Measurements from ENCODE around the gene LSAMP.

Gene LSAMP

GRCh38 chr3:116265976-116266584 lies 179.2 kb downstream of the LSAMP start:
- H3K4me1 ChIP-seq (ENCODE audit: insufficient read depth, low read length), result no peaks in the 10 kb centered on the region
- H3K27ac ChIP-seq (ENCODE audit: low read length), result no peak overlapping the region

GRCh38 chr3:116265320-116265695 lies 180.0 kb downstream of the LSAMP start:
- ATAC-seq (ENCODE audit: insufficient read depth, low read depth), result no peak

More at GRCh38 chr3:116265976-116266584, 179.2 kb downstream of the LSAMP start:
- no peaks in the 10 kb centered on the region for H3K9me3 ChIP-seq (ENCODE audit: insufficient read depth, low read length, severe bottlenecking)
- H3K79me2 ChIP-seq (ENCODE audit: insufficient read depth, low read length), result no peaks in the 10 kb centered on the region
- no peak overlapping the region for H3K4me2 ChIP-seq (ENCODE audit: insufficient read depth, low read length)
- H4K20me1 ChIP-seq (ENCODE audit: insufficient read depth, low read length), result no peaks in the 10 kb centered on the region
- DNase-seq, result no peak
- no peak for ATAC-seq (ENCODE audit: insufficient read depth, low read depth)
- H3K36me3 ChIP-seq (ENCODE audit: insufficient read depth, low read length), result no peaks in the 10 kb centered on the region
- TF ChIP-seq EZH2 (IDR thresholded peaks at IDR 0.05; ENCODE audit: borderline replicate concordance, low read depth, low read length, severe bottlenecking), result no peak
- TF ChIP-seq CTCF (IDR thresholded peaks at IDR 0.05; ENCODE audit: borderline replicate concordance, extremely low read depth, low read length, poor library complexity, severe bottlenecking), result no peak
- H3K4me3 ChIP-seq (ENCODE audit: low read depth in 1 of 2, low read length in 2 of 2), result no peak overlapping the region
- no peak overlapping the region for H2AFZ ChIP-seq (ENCODE audit: low read depth, low read length)
- no peaks in the 10 kb centered on the region for H3K27me3 ChIP-seq (ENCODE audit: insufficient read depth, low read length, poor library complexity)
- no peak overlapping the region for H3K9ac ChIP-seq (ENCODE audit: low read depth, low read length)

GRCh38 chr3:116264546-116265319 lies 180.6 kb downstream of the LSAMP start:
- Histone ChIP-seq H2AFZ (ENCODE audit: low read depth, low read length) (no peak overlapping the region), H3K4me3 (ENCODE audit: low read depth in 1 of 2, low read length in 2 of 2) (no peak overlapping the region), H3K79me2 (ENCODE audit: insufficient read depth, low read length) (no peaks in the 10 kb centered on the region), H3K27ac (ENCODE audit: low read length) (no peak overlapping the region), H4K20me1 (ENCODE audit: insufficient read depth, low read length) (no peaks in the 10 kb centered on the region), H3K9ac (ENCODE audit: low read depth, low read length) (no peak overlapping the region), H3K4me2 (ENCODE audit: insufficient read depth, low read length) (no peak overlapping the region), H3K4me1 (ENCODE audit: insufficient read depth, low read length) (no peaks in the 10 kb centered on the region), H3K27me3 (ENCODE audit: insufficient read depth, low read length, poor library complexity) (no peaks in the 10 kb centered on the region), H3K9me3 (ENCODE audit: insufficient read depth, low read length, severe bottlenecking) (no peaks in the 10 kb centered on the region), H3K36me3 (ENCODE audit: insufficient read depth, low read length) (no peaks in the 10 kb centered on the region)
- TF ChIP-seq EZH2 (IDR thresholded peaks at IDR 0.05; ENCODE audit: borderline replicate concordance, low read depth, low read length, severe bottlenecking) (no peak), CTCF (IDR thresholded peaks at IDR 0.05; ENCODE audit: borderline replicate concordance, extremely low read depth, low read length, poor library complexity, severe bottlenecking) (no peak)
- DNase-seq, result no peak
- ATAC-seq (ENCODE audit: insufficient read depth, low read depth), result no peak

More at GRCh38 chr3:116265320-116265695, 180.0 kb downstream of the LSAMP start:
- Histone ChIP-seq H3K9ac (ENCODE audit: low read depth, low read length) (no peak overlapping the region), H3K4me2 (ENCODE audit: insufficient read depth, low read length) (no peak overlapping the region), H2AFZ (ENCODE audit: low read depth, low read length) (no peak overlapping the region), H3K36me3 (ENCODE audit: insufficient read depth, low read length) (no peaks in the 10 kb centered on the region), H3K4me3 (ENCODE audit: low read depth in 1 of 2, low read length in 2 of 2) (no peak overlapping the region), H3K4me1 (ENCODE audit: insufficient read depth, low read length) (no peaks in the 10 kb centered on the region), H3K9me3 (ENCODE audit: insufficient read depth, low read length, severe bottlenecking) (no peaks in the 10 kb centered on the region), H3K27ac (ENCODE audit: low read length) (no peak overlapping the region), H3K27me3 (ENCODE audit: insufficient read depth, low read length, poor library complexity) (no peaks in the 10 kb centered on the region), H3K79me2 (ENCODE audit: insufficient read depth, low read length) (no peaks in the 10 kb centered on the region), H4K20me1 (ENCODE audit: insufficient read depth, low read length) (no peaks in the 10 kb centered on the region)
- DNase-seq, result no peak
- TF ChIP-seq CTCF (IDR thresholded peaks at IDR 0.05; ENCODE audit: borderline replicate concordance, extremely low read depth, low read length, poor library complexity, severe bottlenecking), result no peak
- no peak for TF ChIP-seq EZH2 (IDR thresholded peaks at IDR 0.05; ENCODE audit: borderline replicate concordance, low read depth, low read length, severe bottlenecking)

Data from DND-41 (cell line).